Measurements from ENCODE around the gene CCDC150. TPM values are rescaled to one million over a fixed set of nuclear protein-coding genes. Genes with fewer than 3 reads are reported as not detected.

Gene CCDC150
- total RNA-seq, 1 experiment from 2014 or later, result 3.5 TPM

Other genes with a start within 250 kb of the CCDC150 start
- gene HECW2, start 46.2 kb upstream of the CCDC150 start, total RNA-seq (2014; rRNA removed; shearing (Covaris generic); ENCODE audit: low replicate concordance), result 9.2 and 10.8 TPM in 2 replicates
- gene GTF3C3, start 160.0 kb downstream of the CCDC150 start, total RNA-seq (2014; rRNA removed; shearing (Covaris generic); ENCODE audit: low replicate concordance), result 32.4 and 43.3 TPM in 2 replicates
- not detected in 2 replicates for gene C2orf66, start 169.6 kb downstream of the CCDC150 start, total RNA-seq (2014; rRNA removed; shearing (Covaris generic); ENCODE audit: low replicate concordance)